H1 (cell line): ENCODE data around the gene ANKMY2. TPM values are rescaled to one million over a fixed set of nuclear protein-coding genes. Genes with fewer than 3 reads are reported as not detected.

Experiments
- CTCF ChIA-PET: fragments of 300-600 bp; sonication (Branson Sonifier 250); formaldehyde crosslinking; loops from one replicate; lab custom pipeline; 2021; ENCODE audit not compliant: partially characterized antibody; lab: Charles Lee
- POLR2A ChIA-PET: fragments of 300-600 bp; sonication (Branson Sonifier 250); formaldehyde crosslinking; loops from one replicate; lab custom pipeline; 2021; ENCODE audit warnings: inconsistent platforms; ENCODE audit not compliant: partially characterized antibody; lab: Charles Lee
- DNase-seq, 2 experiments: peaks; one replicate each; pipeline versions ENCODE4 v3.0.0 to v3.0.0-alpha.2; 2010 to 2022; ENCODE audit warnings: low spot score in 2 of 2, low read depth in 1 of 2, mixed read lengths in 1 of 2
- FAIRE-seq: peaks from 2 replicates; lab custom pipeline; 2011; peaks lifted over from hg19 to GRCh38; lab: Jason Lieb, UNC
- H2AFZ ChIP-seq: 2 replicates; pipeline ENCODE4 v1.8.1; 2012; ENCODE audit warnings: low read length, inconsistent platforms
- H2AK5ac ChIP-seq: 2 replicates; pipeline ENCODE4 v1.6.1; 2013; ENCODE audit warnings: low read depth, low read length
- H2BK120ac ChIP-seq: replicated peaks from 2 replicates; pipeline ENCODE3; 2013; ENCODE audit warnings: low read depth, low read length, inconsistent platforms
- H2BK12ac ChIP-seq: 2 replicates; pipeline ENCODE4 v1.6.1; 2013; ENCODE audit warnings: low read depth, low read length
- H2BK15ac ChIP-seq: 2 replicates; pipeline ENCODE4 v1.6.1; 2013; ENCODE audit warnings: low read length
- H2BK20ac ChIP-seq: 2 replicates; pipeline ENCODE4 v1.6.1; 2013; ENCODE audit warnings: low read length
- H2BK5ac ChIP-seq: 2 replicates; pipeline ENCODE4 v1.6.1; 2013; ENCODE audit warnings: low read depth, low read length
- H3K14ac ChIP-seq: 2 replicates; pipeline ENCODE4 v1.6.1; 2013; ENCODE audit warnings: inconsistent platforms; ENCODE audit not compliant: insufficient read length
- H3K18ac ChIP-seq: 2 replicates; pipeline ENCODE4 v1.6.1; 2013; ENCODE audit warnings: low read length; ENCODE audit errors: extremely low read depth
- H3K23ac ChIP-seq: 2 replicates; pipeline ENCODE4 v1.6.1; 2013; ENCODE audit warnings: inconsistent platforms; ENCODE audit not compliant: insufficient read length
- H3K23me2 ChIP-seq: 2 replicates; pipeline ENCODE4 v1.6.1; 2013; ENCODE audit warnings: low read depth, low read length
- H3K27ac ChIP-seq: 2 replicates; pipeline ENCODE4 v1.6.1; 2011; ENCODE audit warnings: low read depth, low read length, inconsistent platforms
- H3K27me3 ChIP-seq, 4 experiments: replicated peaks in 1 of 4; 1 replicate in 1 of 4; 2 replicates in 3 of 4; pipeline versions ENCODE4 v1.6.1 to v1.8.1; 2011 to 2013; ENCODE audit warnings: low read length in 3 of 4, mild to moderate bottlenecking in 3 of 4, inconsistent platforms in 2 of 4, mixed read lengths in 2 of 4, moderate library complexity in 1 of 4; ENCODE audit not compliant: control insufficient read depth in 3 of 4, insufficient read depth in 3 of 4; ENCODE audit errors: extremely low read depth in 1 of 4
- H3K36me3 ChIP-seq, 4 experiments: 2 replicates each; pipeline versions ENCODE4 v1.6.1 to v1.8.1; 2011 to 2013; ENCODE audit warnings: mild to moderate bottlenecking in 4 of 4, low read length in 3 of 4, moderate library complexity in 2 of 4, control low read depth in 1 of 4, inconsistent platforms in 1 of 4; ENCODE audit not compliant: insufficient read depth in 4 of 4, control insufficient read depth in 2 of 4
- H3K4ac ChIP-seq: replicated peaks from 2 replicates; pipeline ENCODE3; 2013; ENCODE audit warnings: low read length, low read depth, mixed read lengths, inconsistent platforms; ENCODE audit not compliant: insufficient read length
- H3K4me1 ChIP-seq, 4 experiments: replicated peaks in 1 of 4; 1 replicate in 1 of 4; 2 replicates in 3 of 4; pipeline versions ENCODE4 v1.6.1 to v1.8.1; 2011 to 2013; ENCODE audit warnings: low read length in 3 of 4, inconsistent platforms in 2 of 4, mixed read lengths in 1 of 4; ENCODE audit not compliant: insufficient read depth in 4 of 4, control insufficient read depth in 3 of 4
- H3K4me2 ChIP-seq, 2 experiments: 2 replicates each; pipeline versions ENCODE4 v1.6.1 to v1.8.1; 2011 to 2013; ENCODE audit warnings: low read depth in 2 of 2, low read length in 2 of 2, control low read depth in 1 of 2, inconsistent platforms in 1 of 2, mild to moderate bottlenecking in 1 of 2; ENCODE audit not compliant: insufficient read depth in 1 of 2
- H3K4me3 ChIP-seq, 4 experiments: fragments of 200-600, 300-600 bp in 1 of 4; sonication (generic), shearing (Covaris generic), sonication (Bioruptor Twin) in 1 of 4; 2 replicates each; pipeline versions ENCODE4 v1.5.1 to v1.8.1; 2011 to 2016; ENCODE audit warnings: low read length in 4 of 4, low read depth in 3 of 4, control low read depth in 2 of 4, inconsistent platforms in 2 of 4, mild to moderate bottlenecking in 2 of 4, mixed read lengths in 1 of 4, moderate library complexity in 1 of 4; ENCODE audit not compliant: insufficient read depth in 2 of 4; ENCODE audit errors: extremely low read depth in 1 of 4
- H3K56ac ChIP-seq: replicated peaks from 2 replicates; pipeline ENCODE3; 2013; ENCODE audit warnings: low read depth, mild to moderate bottlenecking, mixed read lengths, low read length, inconsistent platforms; ENCODE audit not compliant: insufficient read length
- H3K79me1 ChIP-seq: 2 replicates; pipeline ENCODE4 v1.6.1; 2013; ENCODE audit warnings: low read depth, low read length, control low read depth
- H3K79me2 ChIP-seq, 2 experiments: 2 replicates each; pipeline versions ENCODE4 v1.6.1 to v1.8.1; 2012 to 2013; ENCODE audit warnings: low read length in 2 of 2, mild to moderate bottlenecking in 2 of 2, inconsistent platforms in 1 of 2; ENCODE audit not compliant: insufficient read depth in 2 of 2, control insufficient read depth in 1 of 2
- H3K9ac ChIP-seq, 4 experiments: replicated peaks in 1 of 4; 1 replicate in 1 of 4; 2 replicates in 3 of 4; pipeline versions ENCODE4 v1.6.1 to v1.8.1; 2011 to 2013; ENCODE audit warnings: low read depth in 3 of 4, low read length in 3 of 4, control low read depth in 2 of 4, mild to moderate bottlenecking in 2 of 4, moderate library complexity in 2 of 4, inconsistent platforms in 1 of 4; ENCODE audit errors: extremely low read depth in 1 of 4
- H3K9me3 ChIP-seq, 2 experiments: 2 replicates each; pipeline versions ENCODE4 v1.6.1 to v1.8.1; 2012 to 2013; ENCODE audit warnings: mild to moderate bottlenecking in 2 of 2, moderate library complexity in 2 of 2, control low read depth in 1 of 2, inconsistent platforms in 1 of 2, low read depth in 1 of 2, low read length in 1 of 2, mixed read lengths in 1 of 2; ENCODE audit not compliant: insufficient read depth in 2 of 2
- H4K20me1 ChIP-seq, 2 experiments: replicated peaks in 1 of 2; 2 replicates each; pipeline versions ENCODE3 to v1.8.1; 2011 to 2013; ENCODE audit warnings: inconsistent platforms in 2 of 2, low read length in 2 of 2, mild to moderate bottlenecking in 1 of 2; ENCODE audit not compliant: insufficient read depth in 2 of 2, control insufficient read depth in 1 of 2
- H4K5ac ChIP-seq: 2 replicates; pipeline ENCODE4 v1.6.1; 2013; ENCODE audit warnings: low read length, low read depth, mixed read lengths, inconsistent platforms; ENCODE audit not compliant: insufficient read length
- H4K8ac ChIP-seq: 2 replicates; pipeline ENCODE4 v1.8.0; 2013; ENCODE audit warnings: mild to moderate bottlenecking, moderate library complexity, low read length, inconsistent platforms; ENCODE audit not compliant: insufficient read depth; ENCODE audit errors: extremely low read depth
- H4K91ac ChIP-seq: replicated peaks from 2 replicates; pipeline ENCODE3; 2013; ENCODE audit warnings: low read length, mixed read lengths, inconsistent platforms; ENCODE audit not compliant: insufficient read length
- ASH2L ChIP-seq: fragments of 200-600, 300-600 bp; sonication (generic); IDR thresholded peaks from one replicate; pipeline ENCODE4 v1.7.1; 2017; ENCODE audit warnings: low read length
- CBX8 ChIP-seq: fragments of 300-800, 300-1000 bp; sonication (generic); IDR thresholded peaks from 2 replicates; pipeline ENCODE4 v1.7.1; 2016; ENCODE audit warnings: low read depth, low read length, borderline replicate concordance
- CHD1 ChIP-seq: IDR thresholded peaks from 2 replicates; pipeline ENCODE4 v1.6.1; 2012; ENCODE audit warnings: low read depth, low read length, improper control_type of control experiment
- CHD2 ChIP-seq: IDR thresholded peaks from 2 replicates; pipeline ENCODE4 v1.6.1; 2012; ENCODE audit warnings: low read length, improper control_type of control experiment
- EP300 ChIP-seq, 2 experiments: IDR thresholded peaks; 1 replicate in 1 of 2; 2 replicates in 1 of 2; pipeline ENCODE4 v1.6.1; 2011 to 2012; ENCODE audit warnings: low read depth in 2 of 2, low read length in 2 of 2, mild to moderate bottlenecking in 2 of 2, borderline replicate concordance in 1 of 2, inconsistent platforms in 1 of 2, moderate library complexity in 1 of 2
- EZH2 ChIP-seq: fragments of 200-600 bp; sonication (generic); IDR thresholded peaks from 2 replicates; pipeline ENCODE4 v1.7.1; 2012; ENCODE audit warnings: low read depth, mild to moderate bottlenecking, moderate library complexity, low read length, inconsistent platforms; ENCODE audit not compliant: severe bottlenecking
- KDM1A ChIP-seq: fragments of 200-600, 300-600 bp; sonication (generic); IDR thresholded peaks from 2 replicates; pipeline ENCODE4 v1.7.1; 2016; ENCODE audit warnings: mild to moderate bottlenecking, low read length, borderline replicate concordance
- POLR2A ChIP-seq, 2 experiments: IDR thresholded peaks; 1 replicate in 1 of 2; 2 replicates in 1 of 2; pipeline ENCODE4 v1.6.1; 2011; ENCODE audit warnings: low read depth in 2 of 2, low read length in 2 of 2, mild to moderate bottlenecking in 2 of 2; ENCODE audit errors: control extremely low read depth in 1 of 2
- POU5F1 ChIP-seq: IDR thresholded peaks from 2 replicates; pipeline ENCODE4 v1.6.1; 2011; ENCODE audit warnings: low read depth, mild to moderate bottlenecking, low read length, moderate library complexity
- SP1 ChIP-seq: IDR thresholded peaks from 2 replicates; pipeline ENCODE4 v1.6.1; 2011; ENCODE audit warnings: low read depth, low read length
- TEAD4 ChIP-seq: IDR thresholded peaks from 2 replicates; pipeline ENCODE4 v1.6.1; 2012; ENCODE audit warnings: low read depth, low read length, inconsistent platforms, mixed read lengths
- polyA plus RNA-seq, 7 experiments: library from polyadenylated mRNA; depleted of rRNA in 3 of 7; stranded (reverse) in 5 of 7; unstranded in 2 of 7; fragments of >200 nt in 5 of 7; fragments of 200-250 nt in 2 of 7; gene quantifications; 1 replicate in 5 of 7; 2 replicates in 1 of 7; 4 replicates in 1 of 7; pipeline versions ENCODE4 v1.2.1 to v1.2.3, GENCODE V29; 2011 to 2013; ENCODE audit warnings: missing spikeins in 2 of 7, mixed read lengths in 2 of 7
- total RNA-seq: library from RNA; stranded (reverse); fragmentation: NEBNext Ultra II Directional; extraction: Animal tissue kit (Norgen Biotek cat#: 25700); gene quantifications from 2 replicates; pipeline ENCODE4 v1.2.1, GENCODE V29; 2021

The ANKMY2 gene
- total and polyA plus RNA-seq, 2 of the 8 experiments (the other 6 are each of a cell fraction or from before 2014, with no cell fraction given) = 5.2 to 9.3 TPM

GRCh38 chr7:16594061-16594460 is 51.5 kb downstream of the ANKMY2 start:
- H3K9me3 ChIP-seq = no peaks in the 10 kb centered on the region
- H2BK12ac ChIP-seq = no peak overlapping the region
- no peak overlapping the region for H4K5ac ChIP-seq
- FAIRE-seq (no peak), DNase-seq (no peak)
- no peak overlapping the region for H3K56ac ChIP-seq
- H3K79me2 ChIP-seq = no peaks in the 10 kb centered on the region
- TF ChIP-seq ASH2L (no peak), EP300 (IDR thresholded peaks at IDR 0.05; ENCODE audit: borderline replicate concordance in 1 of 2, low read depth in 2 of 2, low read length in 2 of 2) (no peak), POU5F1 (no peak), CBX8 (no peak), TEAD4 (no peak), KDM1A (no peak), CHD2 (no peak), EZH2 (no peak), POLR2A (IDR thresholded peaks at IDR 0.05; ENCODE audit: control extremely low read depth in 1 of 2, low read depth in 2 of 2, low read length in 2 of 2) (no peak), SP1 (no peak), CHD1 (no peak)
- no peak overlapping the region for H2BK5ac ChIP-seq
- H3K23ac ChIP-seq = no peak overlapping the region
- no peaks in the 10 kb centered on the region for H3K27me3 ChIP-seq
- H2BK20ac ChIP-seq = no peak overlapping the region
- CTCF ChIA-PET = interaction anchor here (1.1 to 1.8 kb wide), 2 partner anchors 8 to 29 kb away, joined by 3 to 6 read pairs; no protein-coding TSS in a partner anchor
- no peak overlapping the region for H3K9ac ChIP-seq
- H4K8ac ChIP-seq = no peak overlapping the region
- no peak overlapping the region for H3K14ac ChIP-seq
- no peak overlapping the region for H4K91ac ChIP-seq
- H3K27ac ChIP-seq = no peak overlapping the region
- H3K4me2 ChIP-seq = no peak overlapping the region
- no peaks in the 10 kb centered on the region for H3K23me2 ChIP-seq
- H2AK5ac ChIP-seq = no peak overlapping the region
- no peaks in the 10 kb centered on the region for H3K79me1 ChIP-seq
- H3K4me1 ChIP-seq = peaks cover 0 to 7% (median 3%) of the 10 kb centered on the region in 4 experiments; a peak in 2 of 7 replicates
- H3K36me3 ChIP-seq = no peaks in the 10 kb centered on the region
- H4K20me1 ChIP-seq = no peaks in the 10 kb centered on the region
- no peak overlapping the region for H3K4me3 ChIP-seq
- H3K18ac ChIP-seq = no peak overlapping the region
- POLR2A ChIA-PET = no interaction called here
- H2AFZ ChIP-seq = no peak overlapping the region
- no peak overlapping the region for H3K4ac ChIP-seq
- H2BK15ac ChIP-seq = no peak overlapping the region
- no peak overlapping the region for H2BK120ac ChIP-seq
